Measurements from ENCODE around the gene GBA3. TPM values are rescaled to one million over a fixed set of nuclear protein-coding genes. Genes with fewer than 3 reads are reported as not detected.

The GBA3 gene
- total RNA-seq, 2 donors from 2014 or later: 4.6 to 9.5 TPM

DNA sequence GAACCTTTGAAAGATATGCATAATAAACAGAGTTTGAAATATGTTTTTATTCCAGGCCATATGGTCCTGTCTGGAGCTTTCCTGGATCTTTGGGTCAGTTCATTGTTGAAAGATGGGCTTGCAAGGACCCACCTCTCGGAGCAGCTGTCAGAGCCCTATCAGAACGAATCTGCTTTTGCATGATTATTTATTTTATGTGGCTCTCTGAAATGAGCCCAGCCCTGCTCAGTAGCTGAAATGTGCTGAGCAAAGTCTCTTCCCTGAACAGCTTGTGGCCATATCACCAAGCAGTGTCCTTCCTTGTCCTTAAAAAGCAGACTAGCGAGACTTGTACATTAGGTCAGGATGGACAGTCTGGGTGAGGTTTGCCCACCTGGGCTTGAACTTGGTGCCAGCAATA, 110.8 kb downstream of the GBA3 start:
- H3K27me3 ChIP-seq: no peaks in the 10 kb centered on the region

GRCh38 chr4:22814906-22815305, 122.2 kb downstream of the GBA3 start:
- no peak for TF ChIP-seq CTCF (IDR thresholded peaks at IDR 0.05)
- no peaks in the 10 kb centered on the region for H3K9me3 ChIP-seq
- H3K4me3 ChIP-seq: no peak overlapping the region
- DNase-seq: no peak
- no peaks in the 10 kb centered on the region for H3K4me1 ChIP-seq
- H3K9ac ChIP-seq (ENCODE audit: low read depth in 2 of 2, low read length in 2 of 2): no peak overlapping the region
- H3K27me3 ChIP-seq: no peaks in the 10 kb centered on the region
- no peak overlapping the region for H3K27ac ChIP-seq
- no peaks in the 10 kb centered on the region for H3K36me3 ChIP-seq
- intact Hi-C loops (cut with DNase I): no loop called here

More for the DNA sequence above, 110.8 kb downstream of the GBA3 start:
- no peak overlapping the region for H3K9ac ChIP-seq (ENCODE audit: low read depth in 2 of 2, low read length in 2 of 2)
- H3K27ac ChIP-seq: no peak overlapping the region
- no peaks in the 10 kb centered on the region for H3K36me3 ChIP-seq
- no peaks in the 10 kb centered on the region for H3K4me1 ChIP-seq
- intact Hi-C loops (cut with DNase I): no loop called here
- H3K9me3 ChIP-seq: no peaks in the 10 kb centered on the region
- DNase-seq: no peak
- no peak for TF ChIP-seq CTCF (IDR thresholded peaks at IDR 0.05)
- H3K4me3 ChIP-seq: no peak overlapping the region

GRCh38 chr4:22824091-22824490, 131.4 kb downstream of the GBA3 start:
- intact Hi-C loops (cut with DNase I): no loop called here
- no peak overlapping the region for H3K9ac ChIP-seq (ENCODE audit: low read depth in 2 of 2, low read length in 2 of 2)
- H3K27ac ChIP-seq: no peak overlapping the region
- no peak overlapping the region for H3K4me3 ChIP-seq
- no peaks in the 10 kb centered on the region for H3K27me3 ChIP-seq
- no peak for DNase-seq
- no peak for TF ChIP-seq CTCF (IDR thresholded peaks at IDR 0.05)
- no peaks in the 10 kb centered on the region for H3K4me1 ChIP-seq
- H3K36me3 ChIP-seq: no peaks in the 10 kb centered on the region
- H3K9me3 ChIP-seq: no peaks in the 10 kb centered on the region

DNA sequence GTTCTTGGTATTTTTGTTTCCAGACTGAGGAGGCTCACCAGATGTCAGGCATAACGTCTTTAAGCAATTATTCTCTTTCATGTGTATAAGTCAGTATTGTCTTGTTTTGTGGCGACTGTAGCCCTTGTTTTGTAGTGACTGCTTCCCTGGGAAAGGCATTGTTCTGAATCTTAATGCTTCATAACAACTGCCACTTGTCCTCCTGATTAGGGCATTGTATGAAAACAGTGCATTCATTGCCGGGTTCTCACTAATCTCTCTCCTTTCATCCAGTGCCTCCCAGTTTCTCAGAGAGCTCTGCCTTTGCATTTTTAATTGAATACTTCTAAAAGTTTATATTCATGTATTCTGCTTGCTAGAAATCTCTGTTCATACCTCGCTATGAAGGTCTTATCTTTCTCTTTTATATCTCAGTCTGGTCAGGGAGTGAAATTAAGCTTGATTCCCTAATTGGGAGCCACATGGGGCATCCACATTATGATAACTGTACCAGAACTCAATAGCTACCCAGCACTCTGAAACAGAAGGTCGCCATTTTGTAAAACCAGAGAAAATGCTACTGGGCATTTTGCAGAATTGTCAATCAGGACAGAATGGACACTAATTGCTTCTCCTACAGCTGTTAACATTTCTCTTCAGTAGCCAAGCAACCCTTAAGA, 149.8 kb downstream of the GBA3 start:
- no peak for DNase-seq
- Histone ChIP-seq H3K4me3 (no peak overlapping the region), H3K9me3 (no peaks in the 10 kb centered on the region), H3K27ac (no peak overlapping the region), H3K36me3 (no peaks in the 10 kb centered on the region), H3K27me3 (no peaks in the 10 kb centered on the region), H3K9ac (ENCODE audit: low read depth in 2 of 2, low read length in 2 of 2) (no peak overlapping the region), H3K4me1 (no peaks in the 10 kb centered on the region)
- intact Hi-C loops (cut with DNase I): no loop called here
- TF ChIP-seq CTCF (IDR thresholded peaks at IDR 0.05): no peak

- Histone ChIP-seq H3K4me3 (no peak overlapping the region), H3K27me3 (no peaks in the 10 kb centered on the region), H3K4me1 (peaks cover 4% of the 10 kb centered on the region), H3K9me3 (no peaks in the 10 kb centered on the region), H3K9ac (ENCODE audit: low read depth in 2 of 2, low read length in 2 of 2) (no peak overlapping the region), H3K36me3 (no peaks in the 10 kb centered on the region), H3K27ac (peak overlapping the region; percentile 5)
- peak; percentile 52 for DNase-seq
- intact Hi-C loops (cut with DNase I): no loop called here
- no peak for TF ChIP-seq CTCF (IDR thresholded peaks at IDR 0.05)
These were observed 155.6 kb downstream of the GBA3 start for GRCh38 chr4:22848332-22848731.
